Transverse colon (tissue), 4 donors: ENCODE data around the gene LATS2.

ENCODE experiments used
- CTCF ChIP-seq, 5 experiments: fragments of 200-600 bp in 3 of 5; fragments of 450-650 bp in 2 of 5; sonication (generic) in 3 of 5; IDR thresholded peaks; 1 replicate in 2 of 5; 2 replicates in 3 of 5; pipeline ENCODE4 v1.5.1; 2016 to 2017; ENCODE audit warnings: antibody characterized with exemption in 5 of 5, inconsistent platforms in 3 of 5, mild to moderate bottlenecking in 2 of 5, moderate library complexity in 1 of 5
- POLR2AphosphoS5 ChIP-seq, 3 donors: sonication (generic); formaldehyde crosslinking; IDR thresholded peaks; one replicate each; pipeline ENCODE4 v1.6.1; 2016; ENCODE audit warnings: antibody characterized with exemption in 3 of 3

GRCh38 chr13:21065686-21066085 lies 4.3 kb upstream of the LATS2 start:
- TF ChIP-seq CTCF (IDR thresholded peaks at IDR 0.05) (no peak), POLR2AphosphoS5 (IDR thresholded peaks at IDR 0.05) (no peak)
